SK-N-SH (cell line): Measurements from ENCODE around the gene TMEM254. TPM values are rescaled to one million over a fixed set of nuclear protein-coding genes. Genes with fewer than 3 reads are reported as not detected.
"Not testable (repeated sequence)": the region's sequence is repeated elsewhere in the genome, so short reads cannot be mapped to it uniquely, and the experiment has no call there.

Experiments used
- CTCF ChIA-PET: fragments of 300-600, 350-600 bp; formaldehyde crosslinking; extraction: SDS; loops from one replicate; lab custom pipeline; 2021; lab: Yijun Ruan, JAX
- POLR2A ChIA-PET: fragments of 350-600 bp; sonication (Branson Sonifier 250); formaldehyde crosslinking; extraction: SDS; loops from one replicate; lab custom pipeline; 2020; ENCODE audit warnings: antibody characterized with exemption, inconsistent platforms; lab: Yijun Ruan, JAX
- DNase-seq: peaks from one replicate; pipeline ENCODE4 v3.0.0; 2012
- H2AFZ ChIP-seq: fragments of 200-600 bp; sonication (generic); 2 replicates; pipeline ENCODE4 v1.8.1; 2016; ENCODE audit warnings: antibody characterized with exemption, mild to moderate bottlenecking, low read depth
- H3F3A ChIP-seq: fragments of 200-600 bp; sonication (generic); replicated peaks from 2 replicates; pipeline ENCODE3; 2016; ENCODE audit warnings: antibody characterized with exemption, mild to moderate bottlenecking; ENCODE audit not compliant: insufficient read depth
- H3K27ac ChIP-seq, 2 experiments: fragments of 200-500 bp in 1 of 2; fragments of 200-600 bp in 1 of 2; sonication (Bioruptor generic) in 1 of 2; sonication (generic), shearing (Covaris generic) in 1 of 2; 2 replicates each; pipeline versions ENCODE4 v1.5.1 to v1.6.1; 2014 to 2016; ENCODE audit warnings: low read depth in 2 of 2, inconsistent platforms in 1 of 2, low read length in 1 of 2, mild to moderate bottlenecking in 1 of 2, mixed read lengths in 1 of 2
- H3K27me3 ChIP-seq: fragments of 200-600 bp; sonication (generic), shearing (Covaris generic); 2 replicates; pipeline ENCODE4 v1.6.1; 2016; ENCODE audit warnings: mixed run types; ENCODE audit not compliant: insufficient read depth
- H3K36me3 ChIP-seq, 2 experiments: fragments of 200-500 bp in 1 of 2; fragments of 200-600 bp in 1 of 2; sonication (Bioruptor generic) in 1 of 2; sonication (generic) in 1 of 2; replicated peaks in 1 of 2; 2 replicates each; pipeline versions ENCODE3 to v1.5.1; 2014 to 2016; ENCODE audit warnings: low read length in 1 of 2, mild to moderate bottlenecking in 1 of 2; ENCODE audit not compliant: insufficient read depth in 2 of 2, control insufficient read depth in 1 of 2
- H3K4me1 ChIP-seq, 2 experiments: fragments of 200-500 bp in 1 of 2; fragments of 200-600 bp in 1 of 2; sonication (Bioruptor generic) in 1 of 2; sonication (generic), shearing (Covaris generic) in 1 of 2; 2 replicates each; pipeline versions ENCODE4 v1.5.1 to v1.6.1; 2014 to 2016; ENCODE audit warnings: low read depth in 1 of 2, low read length in 1 of 2, mixed run types in 1 of 2; ENCODE audit not compliant: insufficient read depth in 2 of 2, control insufficient read depth in 1 of 2
- H3K4me2 ChIP-seq: fragments of 200-600 bp; sonication (generic), shearing (Covaris generic); 2 replicates; pipeline ENCODE4 v1.6.1; 2017; ENCODE audit warnings: mixed run types
- H3K4me3 ChIP-seq, 2 experiments: fragments of 200-500 bp in 1 of 2; fragments of 200-600 bp in 1 of 2; sonication (Bioruptor generic) in 1 of 2; sonication (generic), shearing (Covaris generic) in 1 of 2; 2 replicates each; pipeline versions ENCODE4 v1.5.1 to v1.8.1; 2014 to 2016; ENCODE audit warnings: low read depth in 2 of 2, inconsistent platforms in 1 of 2, low read length in 1 of 2, mild to moderate bottlenecking in 1 of 2, mixed read lengths in 1 of 2, moderate library complexity in 1 of 2
- H3K79me2 ChIP-seq: fragments of 200-600 bp; sonication (generic); 2 replicates; pipeline ENCODE4 v1.8.1; 2017; ENCODE audit warnings: mild to moderate bottlenecking; ENCODE audit not compliant: insufficient read depth
- H3K9ac ChIP-seq: fragments of 200-600 bp; sonication (generic); 2 replicates; pipeline ENCODE4 v1.6.1; 2017; ENCODE audit warnings: mixed run types
- H3K9me2 ChIP-seq: fragments of 200-600 bp; sonication (generic); 2 replicates; pipeline ENCODE4 v1.6.1; 2017; ENCODE audit warnings: mixed run types
- H3K9me3 ChIP-seq: fragments of 200-600 bp; sonication (generic); 2 replicates; pipeline ENCODE4 v1.6.1; 2017; ENCODE audit warnings: mixed run types, mild to moderate bottlenecking, moderate library complexity
- H4K20me1 ChIP-seq: fragments of 200-600 bp; sonication (generic); 2 replicates; pipeline ENCODE4 v1.6.1; 2017; ENCODE audit warnings: mild to moderate bottlenecking, mixed run types; ENCODE audit not compliant: insufficient read depth
- FOXJ3 ChIP-seq: sonication (generic); formaldehyde crosslinking; IDR thresholded peaks from 2 replicates; pipeline ENCODE4 v1.5.1; 2020; ENCODE audit warnings: mild to moderate bottlenecking, missing genetic modification reagents
- MAX ChIP-seq: IDR thresholded peaks from 2 replicates; pipeline ENCODE4 v1.4.0; 2012; ENCODE audit warnings: low read depth
- MEF2A ChIP-seq: IDR thresholded peaks from 2 replicates; pipeline ENCODE4 v1.4.0; 2012; ENCODE audit warnings: low read depth, borderline replicate concordance
- TEAD4 ChIP-seq: IDR thresholded peaks from 2 replicates; pipeline ENCODE4 v1.4.0; 2012; ENCODE audit warnings: mild to moderate bottlenecking, borderline replicate concordance; ENCODE audit not compliant: insufficient read depth
- WGBS: methylation state at CpG from one replicate; pipeline ENCODE4 v1.1.6; 2017; ENCODE audit warnings: low lambda C conversion rate; 5-methylcytosine and 5-hydroxymethylcytosine counted together
- polyA plus RNA-seq, 3 experiments: library from polyadenylated mRNA; depleted of rRNA; stranded (reverse); fragments of >200 nt; gene quantifications; 2 replicates each; pipeline ENCODE4 v1.2.3, GENCODE V29; 2012
- TF ChIP-seq, protein P1 (sequence below): fragments of 150-350 bp; IDR thresholded peaks from 2 replicates; pipeline ENCODE4 v1.6.1; 2017; ENCODE audit warnings: antibody characterized with exemption, low read length, low read depth, borderline replicate concordance

Gene TMEM254
- polyA plus RNA-seq, 1 of the 3 experiments (the other 2 are of a cell fraction) = 20.5 TPM

- H3K36me3 ChIP-seq, H3F3A ChIP-seq, H3K27ac ChIP-seq, H4K20me1 ChIP-seq, H2AFZ ChIP-seq, H3K79me2 ChIP-seq, H3K4me3 ChIP-seq, H3K4me1 ChIP-seq, DNase-seq, H3K9me2 ChIP-seq, POLR2A ChIA-PET, H3K4me2 ChIP-seq, H3K27me3 ChIP-seq, H3K9ac ChIP-seq, H3K9me3 ChIP-seq: not testable (repeated sequence)
- 17% methylated on average over 1 of the region's 7 CpGs for WGBS
- CTCF ChIA-PET = interaction anchor here (2.0 kb wide), 1 partner anchor 9 kb away, joined by 7 read pairs; no protein-coding TSS in a partner anchor
Measured at GRCh38 chr10:80038226-80038625, 40.2 kb upstream of the TMEM254 start.

- CTCF ChIA-PET = no interaction called here
Measured at GRCh38 chr10:80041162-80041561, 37.3 kb upstream of the TMEM254 start.

DNA sequence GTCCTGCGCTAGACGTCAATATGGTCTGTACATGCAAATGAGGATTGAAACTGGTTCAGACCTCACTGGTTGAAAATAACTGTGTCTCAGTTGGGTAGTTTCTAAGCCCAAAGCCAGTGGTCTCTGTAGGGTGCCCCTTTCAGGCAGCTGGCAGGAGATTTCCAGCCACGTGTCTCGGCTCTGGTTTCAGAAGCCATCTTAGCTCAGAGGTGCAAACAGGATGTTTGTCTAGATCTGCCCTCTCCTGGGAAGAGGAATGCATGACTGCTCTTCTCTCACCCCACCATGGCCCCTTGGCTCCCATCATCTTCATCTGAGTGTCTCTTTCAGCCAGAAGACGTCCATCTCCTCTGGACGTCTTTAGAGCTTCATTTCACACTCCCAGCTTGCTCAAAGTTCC is 33.5 kb upstream of the TMEM254 start:
- H3K9me3 ChIP-seq, H3K9ac ChIP-seq, POLR2A ChIA-PET, H3K27ac ChIP-seq, H3K4me1 ChIP-seq, H3K27me3 ChIP-seq, H3K36me3 ChIP-seq, H2AFZ ChIP-seq, H3K4me2 ChIP-seq, H4K20me1 ChIP-seq, H3K4me3 ChIP-seq, H3K79me2 ChIP-seq, H3K9me2 ChIP-seq, DNase-seq, H3F3A ChIP-seq: not testable (repeated sequence)
- CTCF ChIA-PET = interaction anchor here (1.7 kb wide), 1 partner anchor 13 kb away, joined by 7 read pairs; no protein-coding TSS in a partner anchor
- WGBS = 57% methylated on average over 5 of the region's 6 CpGs

More at GRCh38 chr10:80041162-80041561, 37.3 kb upstream of the TMEM254 start:
- no peaks in the 10 kb centered on the region for H3K9me2 ChIP-seq
- POLR2A ChIA-PET = no interaction called here
- H3F3A ChIP-seq = no peaks in the 10 kb centered on the region
- no peak for DNase-seq
- H3K4me2 ChIP-seq = no peak overlapping the region
- H3K36me3 ChIP-seq = no peaks in the 10 kb centered on the region
- H3K79me2 ChIP-seq = no peaks in the 10 kb centered on the region
- no peak for TF ChIP-seq MEF2A
- TF ChIP-seq FOXJ3 (CRISPR knock-in tag) = no peak
- no peak for TF ChIP-seq TEAD4
- TF ChIP-seq, protein P1, sequence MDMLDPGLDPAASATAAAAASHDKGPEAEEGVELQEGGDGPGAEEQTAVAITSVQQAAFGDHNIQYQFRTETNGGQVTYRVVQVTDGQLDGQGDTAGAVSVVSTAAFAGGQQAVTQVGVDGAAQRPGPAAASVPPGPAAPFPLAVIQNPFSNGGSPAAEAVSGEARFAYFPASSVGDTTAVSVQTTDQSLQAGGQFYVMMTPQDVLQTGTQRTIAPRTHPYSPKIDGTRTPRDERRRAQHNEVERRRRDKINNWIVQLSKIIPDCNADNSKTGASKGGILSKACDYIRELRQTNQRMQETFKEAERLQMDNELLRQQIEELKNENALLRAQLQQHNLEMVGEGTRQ = no peak
- TF ChIP-seq MAX = no peak
- TF ChIP-seq, all 33 proteins: peak for 0
- Histone ChIP-seq H3K27me3 (no peaks in the 10 kb centered on the region), H3K4me1 (no peaks in the 10 kb centered on the region), H3K9me3 (no peaks in the 10 kb centered on the region), H4K20me1 (no peaks in the 10 kb centered on the region), H2AFZ (no peak overlapping the region), H3K9ac (no peak overlapping the region), H3K27ac (no peak overlapping the region), H3K4me3 (no peak overlapping the region)
- 51% methylated on average over 6 of the region's 6 CpGs for WGBS
